DMS53 treated with DMSO at 0.1 percent for 48 hours (cell line): ENCODE results near the gene SMPDL3A.
"Not testable (repeated sequence)": the region's sequence is repeated elsewhere in the genome, so short reads cannot be mapped to it uniquely, and the experiment has no call there.

Experiments used
- DNase-seq: peaks from one replicate; lab custom pipeline; 2025; ENCODE audit not compliant: unreplicated experiment; lab: John Stamatoyannopoulos, UW

The SMPDL3A gene, protein sequence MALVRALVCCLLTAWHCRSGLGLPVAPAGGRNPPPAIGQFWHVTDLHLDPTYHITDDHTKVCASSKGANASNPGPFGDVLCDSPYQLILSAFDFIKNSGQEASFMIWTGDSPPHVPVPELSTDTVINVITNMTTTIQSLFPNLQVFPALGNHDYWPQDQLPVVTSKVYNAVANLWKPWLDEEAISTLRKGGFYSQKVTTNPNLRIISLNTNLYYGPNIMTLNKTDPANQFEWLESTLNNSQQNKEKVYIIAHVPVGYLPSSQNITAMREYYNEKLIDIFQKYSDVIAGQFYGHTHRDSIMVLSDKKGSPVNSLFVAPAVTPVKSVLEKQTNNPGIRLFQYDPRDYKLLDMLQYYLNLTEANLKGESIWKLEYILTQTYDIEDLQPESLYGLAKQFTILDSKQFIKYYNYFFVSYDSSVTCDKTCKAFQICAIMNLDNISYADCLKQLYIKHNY

DNA sequence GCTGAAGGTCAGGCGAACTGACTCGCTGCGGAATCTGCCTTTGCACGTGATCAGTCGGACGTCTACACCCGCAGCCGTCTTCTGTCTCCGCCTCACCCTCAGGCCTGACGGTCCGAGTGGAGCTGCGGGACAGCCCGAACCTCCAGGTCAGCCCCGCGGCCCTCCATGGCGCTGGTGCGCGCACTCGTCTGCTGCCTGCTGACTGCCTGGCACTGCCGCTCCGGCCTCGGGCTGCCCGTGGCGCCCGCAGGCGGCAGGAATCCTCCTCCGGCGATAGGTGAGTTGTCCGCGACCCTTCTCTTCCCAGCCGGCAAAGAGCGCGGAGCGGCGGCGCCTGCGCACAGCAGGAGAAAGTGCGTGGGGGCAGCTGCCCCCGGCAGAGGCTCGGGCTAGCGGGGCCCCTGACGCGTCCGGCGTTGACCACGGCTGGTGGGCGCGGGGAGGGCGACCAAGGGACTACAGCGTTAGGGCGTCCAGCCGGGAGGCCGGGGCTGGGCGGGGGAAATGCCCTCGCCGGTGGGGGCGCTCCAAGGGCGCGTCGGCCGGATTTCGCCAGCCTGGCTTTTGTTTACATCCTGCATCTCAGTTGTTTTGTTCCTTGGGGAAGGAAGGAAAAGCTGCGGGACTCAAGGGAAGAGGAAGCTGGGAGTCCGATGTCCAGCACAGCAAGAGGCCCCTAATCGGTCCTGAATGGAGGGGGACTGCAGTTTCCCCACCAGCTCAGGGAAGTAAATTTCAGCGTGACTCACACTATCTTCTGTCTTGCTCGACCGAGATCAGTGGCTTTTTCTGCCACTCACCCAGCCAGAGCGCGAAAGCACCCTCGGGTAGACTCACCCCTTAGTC, at the start of gene SMPDL3A:
TSS of gene SMPDL3A (plus strand) at position 77 of the 846 bp plus-strand sequence. CDS start at position 166, 89 bp downstream.
- DNase-seq: peak; percentile 47

DNA sequence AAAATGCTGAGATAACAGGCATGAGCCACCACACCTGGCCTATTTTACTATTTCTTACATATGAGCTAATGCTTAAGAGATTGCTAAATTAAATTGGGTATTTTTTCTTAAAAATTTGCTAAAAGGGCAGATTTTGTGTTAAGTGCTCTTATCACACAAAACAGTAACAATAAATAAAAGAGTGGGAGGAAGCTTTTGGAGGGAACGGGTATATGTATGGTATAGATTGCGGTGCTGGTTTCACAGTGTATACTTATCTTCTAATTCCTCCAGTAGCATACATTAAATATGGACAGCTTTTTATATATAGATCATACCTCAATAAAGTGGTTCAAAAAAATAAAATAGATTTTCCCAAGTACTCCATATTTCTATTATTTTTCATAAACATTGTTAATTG, 49.0 kb upstream of the SMPDL3A start:
- DNase-seq: no peak

DNA sequence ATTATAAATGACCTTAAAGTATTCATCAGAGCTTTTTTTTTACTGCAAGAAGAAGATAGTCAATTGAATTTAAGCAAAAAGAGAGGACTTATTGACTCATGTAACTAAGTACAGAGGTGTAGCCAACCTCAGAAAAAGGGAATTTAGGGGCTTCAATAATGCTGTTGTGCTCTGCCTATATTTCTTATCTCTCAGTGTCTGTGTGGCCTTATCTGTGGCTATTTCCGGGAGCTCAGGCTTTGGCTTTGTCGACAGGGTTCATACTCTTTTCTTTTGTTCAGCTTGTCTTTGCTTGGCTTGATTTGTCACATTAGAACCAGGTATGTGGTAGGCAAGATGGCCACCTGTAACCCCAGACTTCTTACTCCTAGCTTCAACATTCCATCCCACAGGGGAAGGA, 48.1 kb upstream of the SMPDL3A start:
- DNase-seq: no peak

DNA sequence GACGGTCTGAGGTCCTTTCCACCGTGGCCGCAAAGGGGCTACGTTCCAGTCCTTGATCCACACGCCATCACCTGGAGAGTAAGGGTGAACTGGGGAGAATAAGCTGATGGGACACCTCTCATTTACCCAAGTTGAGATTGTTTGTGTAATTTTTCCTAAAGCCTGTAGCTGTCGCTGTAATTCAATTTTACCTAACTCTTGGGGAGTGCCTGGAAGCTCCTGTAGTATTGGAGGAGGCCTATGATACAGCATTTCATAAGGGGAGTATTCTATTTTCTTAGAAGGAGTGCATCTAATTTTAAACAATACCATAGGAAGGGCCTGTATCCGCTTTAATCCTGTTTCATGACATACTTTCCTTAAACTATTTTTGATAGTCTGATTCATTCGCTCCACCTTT, 44.8 kb upstream of the SMPDL3A start:
- DNase-seq: not testable (repeated sequence)

DNA sequence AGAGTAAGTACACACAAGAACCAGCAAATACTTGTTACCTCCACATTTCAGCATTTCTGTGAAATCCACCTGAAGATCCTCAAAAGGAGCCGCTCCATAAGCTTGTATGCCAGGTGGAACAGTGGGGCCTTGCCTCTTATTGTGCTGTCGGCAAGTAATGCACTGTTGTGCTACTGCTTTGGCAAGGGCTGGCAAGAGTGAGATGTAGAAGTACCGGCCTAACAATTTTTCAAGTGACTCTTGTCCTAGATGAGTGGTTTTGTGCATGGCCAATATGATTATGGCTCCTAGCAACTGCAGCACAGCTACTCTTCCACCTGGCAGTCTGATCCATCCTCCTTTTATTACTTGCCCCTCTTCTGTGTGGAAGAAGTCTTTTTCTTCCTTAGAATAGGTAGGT, 44.2 kb upstream of the SMPDL3A start:
- DNase-seq: not testable (repeated sequence)

DNA sequence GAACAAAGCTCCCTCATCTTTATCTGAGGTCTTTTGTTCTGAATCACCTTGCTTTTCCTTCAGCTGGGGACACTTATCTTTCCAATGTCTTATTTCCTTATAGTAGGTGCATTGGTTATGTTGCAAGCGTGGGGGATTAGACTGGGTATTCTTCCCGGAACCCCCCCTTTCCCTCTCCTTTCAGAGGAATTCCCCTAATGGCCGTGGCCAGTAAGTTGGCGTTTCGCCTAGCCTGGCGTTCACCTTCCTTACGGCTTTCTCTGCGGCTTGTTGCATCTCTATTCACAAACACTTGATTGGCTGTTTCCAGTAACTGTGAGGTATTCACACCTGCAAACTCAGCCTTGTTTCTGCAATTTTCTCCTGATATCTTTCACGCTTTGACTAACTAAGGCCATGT, 42.4 kb upstream of the SMPDL3A start:
- DNase-seq: no peak

DNA sequence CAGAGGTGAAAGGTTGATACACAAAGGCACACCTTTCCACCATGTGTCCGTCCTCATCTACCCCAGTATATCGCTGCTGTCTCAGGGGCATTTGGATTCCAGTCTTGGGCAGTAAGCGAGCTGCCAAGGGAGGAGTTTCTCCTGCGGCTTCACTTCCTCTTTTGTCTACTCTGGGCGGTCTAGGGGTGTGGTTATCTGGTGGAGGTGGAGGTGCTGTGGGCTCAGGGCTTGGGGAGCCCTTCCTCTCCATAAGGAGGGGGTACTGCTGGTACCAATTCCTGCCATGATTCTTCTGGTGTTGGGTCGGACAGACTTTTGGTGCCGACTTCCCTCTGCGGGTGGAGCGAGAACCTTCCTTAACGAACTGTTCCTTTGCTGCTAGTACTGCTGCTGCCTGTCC, 41.5 kb upstream of the SMPDL3A start:
- no peak for DNase-seq

DNA sequence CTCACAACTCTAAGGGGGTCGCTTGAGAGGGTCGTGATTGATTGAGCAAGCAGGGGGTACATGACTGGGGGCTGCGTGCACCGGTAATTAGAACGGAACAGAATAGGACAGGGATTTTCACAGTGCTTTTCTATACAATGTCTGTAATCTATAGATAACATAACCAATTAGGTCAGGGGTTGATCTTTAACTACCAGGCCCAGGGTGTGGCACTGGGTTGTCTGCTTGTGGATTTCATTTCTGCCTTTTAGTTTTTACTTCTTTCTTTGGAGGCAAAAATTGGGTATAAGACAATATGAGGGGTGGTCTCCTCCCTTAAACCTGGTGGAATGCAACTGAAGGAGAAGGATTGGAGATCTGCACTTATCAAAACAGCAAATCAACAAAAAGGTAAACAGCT, 40.1 kb upstream of the SMPDL3A start:
- DNase-seq: not testable (repeated sequence)

DNA sequence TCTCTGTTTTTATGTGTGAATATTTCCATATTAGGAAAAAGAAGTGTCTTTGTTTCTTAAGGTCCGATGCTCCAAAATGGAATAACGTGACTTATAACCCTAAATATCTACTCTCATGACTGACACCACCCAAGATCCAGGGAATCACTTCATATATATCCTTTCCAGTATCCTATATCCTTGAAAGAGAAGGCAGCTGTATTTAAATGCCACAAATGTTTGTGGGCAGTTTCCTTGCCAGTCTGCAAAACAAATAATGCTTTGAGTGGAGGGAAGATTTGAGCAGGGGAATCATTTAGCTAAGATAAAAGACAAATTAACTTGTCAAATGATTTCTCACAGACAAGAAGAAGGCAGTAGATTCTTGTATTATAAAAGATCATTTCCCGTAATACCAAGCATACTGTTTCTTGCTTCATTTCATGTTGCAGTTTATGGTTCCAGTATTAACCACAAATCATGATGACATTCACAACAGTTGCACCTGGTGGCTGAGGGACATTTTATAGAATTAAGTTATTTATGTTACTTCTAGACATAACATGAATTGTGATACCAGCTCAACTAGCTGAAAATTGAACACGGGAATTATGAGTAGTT, 39.5 kb upstream of the SMPDL3A start:
- DNase-seq: peak; percentile 7

DNA sequence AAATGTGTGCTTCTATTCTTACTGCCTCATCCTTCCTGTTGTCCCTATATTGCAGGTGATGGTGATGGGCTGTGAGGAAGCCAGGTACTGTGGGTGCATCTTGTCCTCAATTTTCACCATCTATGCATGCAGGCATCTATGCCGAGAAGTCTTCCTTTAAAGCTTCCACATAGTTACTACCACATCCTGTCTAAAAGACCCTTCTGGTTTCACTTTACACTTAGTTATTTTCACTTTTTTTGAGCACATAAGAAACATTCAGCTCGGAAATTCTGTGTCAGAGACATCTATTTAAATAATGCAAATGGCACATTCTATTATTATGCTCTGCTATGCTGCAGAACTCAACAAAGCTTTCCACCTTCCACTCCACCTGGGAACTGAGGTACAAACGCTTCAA, 37.7 kb upstream of the SMPDL3A start:
- DNase-seq: no peak

DNA sequence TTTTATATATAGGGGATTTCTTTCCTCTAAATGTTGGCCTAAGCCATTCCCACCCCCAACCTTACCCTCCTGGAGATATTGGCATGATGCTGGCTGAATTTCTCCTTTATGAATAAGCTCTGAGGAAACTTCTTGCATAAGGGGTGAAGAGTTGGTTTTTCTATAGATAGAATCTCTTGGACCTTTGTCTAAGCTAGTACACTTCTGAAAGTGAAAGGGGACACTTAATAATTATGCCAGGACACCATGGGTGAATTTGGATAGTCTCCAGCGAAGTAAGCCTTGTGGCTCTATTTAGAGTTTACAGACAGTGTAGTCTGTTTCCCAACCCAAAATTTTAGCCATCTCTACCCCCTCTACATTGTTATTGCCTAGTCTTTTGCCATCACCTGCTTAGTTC, 36.6 kb upstream of the SMPDL3A start:
- DNase-seq: no peak

DNA sequence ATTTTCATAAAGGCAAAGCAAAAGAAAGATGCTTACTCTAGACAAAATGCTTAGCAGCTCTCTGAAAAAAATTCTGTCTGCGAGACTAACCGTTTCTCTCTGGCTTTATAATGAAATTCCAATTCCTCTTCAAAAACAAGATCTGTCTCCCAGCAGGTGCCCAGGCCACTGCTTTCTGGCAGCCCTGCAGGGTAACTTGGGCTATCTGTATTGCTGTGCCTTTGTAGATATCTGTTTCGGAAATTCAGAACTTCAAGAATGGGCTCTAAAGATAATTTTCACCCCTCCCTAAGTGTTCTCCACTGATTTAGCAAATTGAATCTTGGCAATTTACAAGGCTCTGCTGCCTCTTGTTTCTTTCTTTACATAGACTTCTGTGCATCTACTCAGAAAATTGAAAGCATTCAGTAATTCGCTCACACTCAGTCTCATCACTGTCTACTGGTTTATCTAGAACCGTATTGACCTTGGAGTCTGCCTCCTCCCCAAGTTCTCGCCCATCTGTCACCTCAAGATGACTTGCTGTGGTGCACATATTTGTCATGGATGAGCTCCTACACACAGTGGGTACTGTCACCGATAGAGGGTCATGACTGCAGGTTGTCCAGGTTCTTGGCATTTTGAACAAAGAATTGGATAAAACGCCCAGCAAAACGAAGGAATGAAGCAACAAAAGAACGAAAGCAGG, 35.9 kb upstream of the SMPDL3A start:
- no peak for DNase-seq

DNA sequence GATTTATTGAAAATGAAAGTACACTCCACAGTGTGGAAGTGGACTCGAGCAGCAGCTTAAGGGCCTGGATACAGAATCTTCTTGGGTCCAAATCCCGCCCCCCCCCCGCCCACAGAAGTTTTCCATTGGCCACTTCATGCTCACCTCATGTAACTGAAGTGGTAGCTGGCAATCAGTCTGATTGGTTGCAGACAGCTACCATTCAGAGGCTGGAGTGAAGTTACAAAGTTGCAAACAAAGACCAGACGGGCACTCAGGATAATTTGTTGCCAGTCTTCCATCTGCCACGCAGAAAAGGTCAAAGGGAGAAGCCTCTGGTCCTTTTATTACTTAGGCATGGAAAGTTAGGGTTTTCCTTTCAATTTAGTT, 35.4 kb upstream of the SMPDL3A start:
- DNase-seq: no peak

DNA sequence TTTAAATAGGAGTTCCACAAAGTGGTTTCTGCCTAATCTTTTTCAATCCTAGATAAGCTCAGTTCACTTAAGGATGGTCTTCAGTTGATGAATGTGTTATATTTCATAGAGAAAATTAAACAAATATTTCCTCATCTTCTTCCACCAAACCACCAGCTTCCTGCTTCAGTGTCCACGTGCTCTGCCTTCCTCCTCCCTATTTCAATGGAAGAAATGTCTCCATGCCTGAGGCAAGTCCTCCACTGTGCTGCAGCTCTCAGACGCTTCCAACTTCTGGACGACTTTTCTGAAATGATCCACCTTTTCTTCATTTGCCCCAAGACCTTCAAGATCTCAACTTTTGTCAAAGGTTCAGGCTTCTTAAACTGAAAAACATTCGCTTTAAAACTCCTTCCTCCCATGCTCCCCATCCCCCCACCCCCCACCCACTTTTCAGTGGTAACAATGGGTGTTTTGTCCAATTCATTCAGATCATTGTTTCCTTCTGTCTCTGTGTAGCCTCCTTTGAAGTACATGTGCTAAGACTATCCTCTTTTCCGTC, 34.8 kb upstream of the SMPDL3A start:
- DNase-seq: no peak

DNA sequence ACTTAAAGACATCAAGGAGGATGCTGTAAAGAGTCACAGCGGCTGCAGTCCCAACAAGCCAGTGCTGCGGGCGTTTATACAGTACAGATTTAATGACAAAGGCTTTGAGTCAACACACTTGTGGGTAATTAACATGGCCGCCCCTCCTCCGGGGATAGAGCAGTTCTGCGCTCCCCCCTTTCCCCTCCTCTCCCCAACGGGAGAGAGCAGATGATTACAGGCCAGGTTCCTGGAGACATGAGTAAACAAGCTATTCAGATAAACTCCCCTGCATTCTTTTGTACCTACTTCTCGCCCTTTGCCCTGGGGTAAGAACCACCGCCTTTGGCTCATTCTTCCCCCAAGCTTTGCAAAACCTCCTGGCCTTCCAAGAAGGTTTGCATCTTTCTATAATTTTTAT, 33.2 kb upstream of the SMPDL3A start:
- DNase-seq: no peak

DNA sequence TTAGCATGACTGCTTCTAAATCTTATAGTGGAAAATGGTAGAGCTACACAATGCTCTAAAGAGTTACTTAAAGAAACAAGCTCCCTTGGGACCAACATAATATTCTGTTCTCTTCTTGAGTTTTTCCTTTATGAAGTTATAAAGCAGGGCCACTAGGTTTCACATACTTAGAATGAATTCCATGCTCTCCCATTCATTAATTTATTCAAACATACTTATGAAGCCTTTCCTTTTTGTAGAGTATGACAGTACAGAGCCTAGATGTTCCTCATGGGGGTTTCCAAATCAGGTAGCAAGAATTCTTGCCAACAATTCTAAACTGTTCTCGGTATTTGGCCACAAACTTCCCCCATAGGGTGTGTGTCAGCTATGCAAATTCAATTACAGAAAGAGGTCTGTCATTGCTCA, 30.1 kb upstream of the SMPDL3A start:
- DNase-seq: no peak

DNA sequence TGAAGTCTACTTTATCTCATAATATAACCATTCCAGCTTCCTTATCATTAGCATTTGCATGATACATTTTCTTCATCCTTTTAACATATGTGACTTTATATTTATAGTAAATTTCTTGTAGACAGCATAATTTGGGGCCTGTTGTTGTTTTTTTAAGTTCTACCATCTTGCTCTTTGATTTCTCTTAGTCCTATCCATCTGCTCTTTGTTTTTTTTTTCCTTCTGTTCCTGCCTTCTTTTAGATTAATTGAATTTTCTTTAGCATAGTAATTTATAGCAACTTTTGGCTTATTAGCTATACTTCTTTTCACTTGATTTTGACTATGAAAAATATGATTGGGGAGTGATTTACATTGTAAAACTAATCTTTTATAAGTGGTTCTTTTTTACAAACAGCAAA, 28.7 kb upstream of the SMPDL3A start:
- no peak for DNase-seq

DNA sequence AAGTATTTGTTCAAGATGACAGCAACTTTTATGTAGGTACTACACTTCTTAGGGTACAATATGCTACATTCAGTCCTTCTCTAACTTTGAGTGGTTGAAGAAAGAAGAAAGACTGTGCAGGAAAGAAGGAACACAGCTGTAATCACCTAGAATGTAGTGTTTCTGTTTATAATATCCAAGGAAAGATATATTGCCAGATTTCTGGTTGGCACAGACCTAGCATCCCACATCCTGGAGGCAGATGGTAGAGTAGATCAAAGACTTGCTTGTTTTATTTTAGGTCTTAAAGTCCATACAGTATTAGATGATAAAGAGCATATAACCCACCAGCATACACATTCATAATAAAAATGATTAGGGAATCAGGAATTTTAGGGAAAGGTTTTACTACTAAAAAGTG, 22.8 kb upstream of the SMPDL3A start:
- DNase-seq: no peak

DNA sequence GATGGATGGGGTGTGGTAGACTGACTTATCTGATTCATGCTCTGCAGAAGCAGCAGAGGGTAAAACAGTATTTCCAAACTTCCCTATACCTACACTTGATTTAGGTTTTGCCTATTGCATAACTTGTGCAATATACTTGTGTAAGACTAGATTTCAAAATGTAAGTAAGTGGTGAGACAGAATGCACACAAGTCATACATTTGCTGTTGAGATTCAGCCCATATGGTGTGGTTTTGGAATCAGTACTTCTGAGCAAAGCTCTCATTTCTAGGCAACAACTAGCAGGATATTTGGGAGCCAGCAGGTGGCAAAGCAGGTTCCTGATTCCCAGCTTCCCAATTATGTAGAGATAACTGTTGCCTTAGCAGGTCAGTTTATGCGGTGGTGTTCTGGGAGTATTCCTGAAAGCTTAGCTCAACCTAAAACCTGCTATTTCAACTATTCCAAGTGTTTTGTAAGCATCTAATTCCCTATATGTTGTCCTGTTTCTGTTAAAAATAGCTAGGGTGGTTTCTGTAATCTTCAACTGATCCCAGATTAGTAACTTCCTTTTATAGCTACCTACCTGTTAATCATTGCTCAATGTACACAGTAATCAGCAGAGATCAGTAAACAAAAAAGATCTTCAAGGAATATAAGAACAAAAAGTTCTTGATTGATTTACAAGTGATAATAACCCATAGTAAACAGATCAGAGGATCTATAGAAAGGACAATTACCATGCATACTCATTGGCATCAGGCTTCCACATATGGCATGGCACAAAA, 18.0 kb upstream of the SMPDL3A start:
- DNase-seq: no peak

DNA sequence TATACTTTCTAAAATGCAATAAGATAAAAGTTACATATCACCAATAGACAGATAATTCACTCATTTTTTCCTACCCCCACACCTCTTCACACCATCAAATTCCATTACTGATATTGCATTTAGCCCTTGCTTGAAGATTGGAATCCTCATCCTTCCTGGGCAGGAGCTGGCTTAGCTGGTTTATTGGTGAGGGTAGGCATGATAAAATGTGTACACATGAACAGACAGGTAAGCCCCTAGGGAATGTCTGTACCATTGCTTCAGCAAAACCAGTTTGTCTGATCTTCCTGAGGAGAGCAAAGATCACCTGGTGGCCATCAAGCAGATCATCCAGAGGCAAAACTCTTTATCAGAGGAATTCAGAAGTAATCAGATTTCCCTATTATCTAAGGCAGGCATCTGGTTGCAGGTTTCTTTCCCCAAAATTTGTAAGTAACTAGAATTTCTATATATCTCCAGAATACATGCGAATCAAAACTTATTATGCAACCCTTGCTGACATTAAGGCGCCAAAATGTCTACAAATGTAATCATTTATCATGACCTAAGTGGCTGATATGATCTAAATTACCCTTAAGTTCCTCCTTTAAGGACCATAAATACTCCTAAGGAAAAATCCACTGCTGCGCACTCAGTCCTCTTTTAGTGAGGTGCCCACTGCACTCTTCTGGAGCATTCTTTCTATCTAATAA, 16.2 kb upstream of the SMPDL3A start:
- DNase-seq: no peak
